Skeletal muscle satellite cell (primary cell): Measurements from ENCODE around the gene GINS3.
"Not testable (repeated sequence)": the region's sequence is repeated elsewhere in the genome, so short reads cannot be mapped to it uniquely, and the experiment has no call there.

Experiments
- H3K27me3 ChIP-seq: 2 replicates; pipeline ENCODE4 v1.7.0; 2013; ENCODE audit warnings: low read length; ENCODE audit not compliant: control insufficient read depth, insufficient read depth
- H3K36me3 ChIP-seq: 2 replicates; pipeline ENCODE4 v1.7.0; 2013; ENCODE audit warnings: mild to moderate bottlenecking, control low read depth, low read length; ENCODE audit not compliant: insufficient read depth
- H3K4me1 ChIP-seq: 2 replicates; pipeline ENCODE4 v1.7.0; 2013; ENCODE audit warnings: low read length; ENCODE audit not compliant: control insufficient read depth, insufficient read depth
- H3K4me2 ChIP-seq: 2 replicates; pipeline ENCODE4 v1.7.0; 2013; ENCODE audit warnings: mild to moderate bottlenecking, low read length
- H3K4me3 ChIP-seq: 2 replicates; pipeline ENCODE4 v1.7.0; 2013; ENCODE audit warnings: low read length
- H3K9ac ChIP-seq: 2 replicates; pipeline ENCODE4 v1.7.0; 2013; ENCODE audit warnings: mild to moderate bottlenecking, low read depth, low read length, moderate library complexity
- H3K9me3 ChIP-seq: replicated peaks from 2 replicates; pipeline ENCODE4 v1.7.0; 2013; ENCODE audit warnings: mild to moderate bottlenecking, control low read depth, low read length

GINS3 gene

GRCh38 chr16:58393138-58393504, 850 bp downstream of the GINS3 start:
- Histone ChIP-seq H3K4me1 (peaks cover 4% of the 10 kb centered on the region), H3K27me3 (peaks cover 5% of the 10 kb centered on the region), H3K9ac (peak overlapping the region; percentile 86), H3K4me3 (peak overlapping the region; percentile 83), H3K4me2 (peak overlapping the region; percentile 96), H3K9me3 (no peaks in the 10 kb centered on the region), H3K36me3 (no peaks in the 10 kb centered on the region)

DNA sequence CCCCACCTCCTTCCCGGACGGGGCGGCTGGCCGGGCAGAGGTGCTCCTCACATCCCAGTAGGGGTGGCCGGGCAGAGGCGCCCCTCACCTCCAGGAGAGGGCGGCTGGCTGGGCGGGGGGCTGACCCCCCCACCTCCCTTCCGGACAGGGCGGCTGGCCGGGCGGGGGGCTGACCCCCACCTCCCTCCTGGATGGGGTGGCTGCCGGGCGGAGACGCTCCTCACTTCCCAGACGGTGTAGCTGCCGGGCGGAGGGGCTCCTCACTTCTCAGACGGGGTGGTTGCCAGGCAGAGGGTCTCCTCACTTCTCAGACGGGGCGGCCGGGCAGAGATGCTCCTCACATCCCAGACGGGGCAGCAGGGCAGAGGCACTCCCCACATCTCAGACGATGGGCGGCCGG, 4.6 kb downstream of the GINS3 start:
- not testable (repeated sequence) for H3K27me3 ChIP-seq, H3K9me3 ChIP-seq, H3K36me3 ChIP-seq, H3K4me3 ChIP-seq, H3K9ac ChIP-seq, H3K4me2 ChIP-seq
- peaks cover 12% of the 10 kb centered on the region for H3K4me1 ChIP-seq

DNA sequence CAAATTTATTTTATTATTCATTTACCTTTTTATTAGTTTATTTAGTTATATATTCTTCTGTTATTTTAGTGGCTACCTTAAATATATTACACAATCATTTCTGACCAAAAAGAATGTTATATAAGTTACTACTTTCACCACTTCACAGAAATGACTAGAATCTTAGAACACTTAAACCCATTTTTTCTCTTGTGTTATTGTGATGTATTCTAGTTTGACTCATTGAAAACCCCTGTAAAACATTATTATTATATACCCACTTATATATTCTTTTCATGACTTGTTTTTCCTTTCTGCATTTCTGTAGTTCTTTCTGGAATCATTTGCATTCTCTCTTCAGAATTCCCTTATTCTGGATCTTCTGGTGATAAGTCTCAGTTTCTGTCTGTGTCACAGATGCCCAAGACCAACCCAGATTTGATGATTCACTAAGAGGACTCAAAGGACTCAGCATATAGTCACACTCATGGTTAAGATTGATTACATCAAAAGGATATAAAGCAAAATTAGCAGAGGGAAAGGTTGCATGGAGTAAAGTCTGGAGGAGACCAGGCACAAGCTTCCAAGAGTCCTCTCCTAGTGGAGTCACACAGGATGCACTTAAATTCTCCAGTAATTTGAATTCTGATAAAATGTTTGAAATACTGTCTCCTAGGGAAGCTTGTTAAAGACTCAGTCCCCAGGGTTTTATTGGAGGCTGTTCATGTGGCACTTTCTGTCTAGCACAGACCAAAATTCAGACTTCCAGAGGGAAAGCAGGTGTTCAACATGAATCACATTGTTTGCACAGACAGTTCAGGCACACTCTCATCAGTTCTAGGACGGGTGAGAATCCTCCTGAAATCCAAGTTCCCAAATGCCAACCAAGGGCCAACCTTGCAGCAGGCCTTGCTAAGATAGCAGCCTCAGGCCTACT, 7.7 kb downstream of the GINS3 start:
- H3K9me3 ChIP-seq: no peaks in the 10 kb centered on the region
- H3K4me2 ChIP-seq: no peak overlapping the region
- peaks cover 8% of the 10 kb centered on the region for H3K4me1 ChIP-seq
- H3K9ac ChIP-seq: no peak overlapping the region
- no peaks in the 10 kb centered on the region for H3K27me3 ChIP-seq
- no peaks in the 10 kb centered on the region for H3K36me3 ChIP-seq
- no peak overlapping the region for H3K4me3 ChIP-seq

DNA sequence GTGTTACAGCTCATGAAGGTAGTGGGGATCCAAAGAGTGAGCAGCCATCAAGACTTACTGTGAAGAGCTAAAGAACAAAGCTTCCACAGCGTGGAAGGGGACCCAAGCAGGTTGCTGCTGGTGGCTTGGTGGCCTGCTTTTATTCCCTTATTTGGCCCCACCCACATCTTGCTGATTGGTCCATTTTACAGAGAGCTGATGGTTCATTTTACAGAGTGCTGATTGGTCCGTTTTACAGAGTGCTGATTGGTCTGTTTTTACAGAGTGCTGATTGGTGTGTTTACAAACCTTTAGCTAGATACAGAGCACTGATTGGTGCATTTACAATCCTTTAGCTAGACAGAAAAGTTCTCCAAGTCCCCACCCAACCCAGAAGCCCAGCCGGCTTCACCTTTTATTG, 9.0 kb downstream of the GINS3 start:
- not testable (repeated sequence) for H3K27me3 ChIP-seq, H3K4me2 ChIP-seq, H3K9ac ChIP-seq, H3K36me3 ChIP-seq, H3K4me3 ChIP-seq, H3K4me1 ChIP-seq, H3K9me3 ChIP-seq

GRCh38 chr16:58402796-58403195, 10.5 kb downstream of the GINS3 start:
- Histone ChIP-seq H3K36me3 (no peaks in the 10 kb centered on the region), H3K9me3 (no peaks in the 10 kb centered on the region), H3K27me3 (no peaks in the 10 kb centered on the region), H3K4me3 (no peak overlapping the region), H3K4me1 (peaks cover 8% of the 10 kb centered on the region), H3K4me2 (no peak overlapping the region), H3K9ac (no peak overlapping the region)

DNA sequence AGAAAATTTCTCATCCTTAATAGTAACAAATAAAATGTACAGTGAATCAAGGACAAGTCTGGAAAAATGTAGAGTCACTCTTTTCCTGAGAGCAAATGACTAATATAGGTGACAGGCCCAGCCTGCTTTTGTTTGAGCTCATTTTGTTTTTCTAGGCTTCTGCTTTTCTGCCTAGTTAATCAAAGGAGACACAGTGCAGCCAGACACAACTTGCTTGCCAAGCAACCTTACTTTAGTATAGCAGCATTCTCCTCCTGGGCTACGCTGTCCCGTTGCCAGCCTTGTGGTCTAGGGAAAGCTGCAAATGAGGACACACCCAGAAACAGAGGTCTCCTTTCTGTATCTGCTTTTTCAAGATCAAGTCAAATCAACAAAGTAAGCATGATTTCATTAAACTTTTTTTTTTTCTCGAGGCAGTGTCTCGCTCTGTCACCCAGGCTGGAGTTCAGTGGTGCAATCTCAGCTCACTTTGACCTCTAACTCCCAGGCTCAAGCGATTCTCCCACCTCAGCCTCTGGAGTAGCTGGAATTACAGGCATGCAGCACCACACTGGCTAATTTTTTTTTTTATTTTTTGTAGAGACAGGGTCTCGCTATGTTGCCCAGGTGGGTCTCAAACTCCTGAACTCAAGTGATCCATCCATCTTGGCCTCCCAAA, 17.2 kb downstream of the GINS3 start:
- H3K36me3 ChIP-seq: no peaks in the 10 kb centered on the region
- peaks cover 15% of the 10 kb centered on the region for H3K4me1 ChIP-seq
- H3K4me3 ChIP-seq: no peak overlapping the region
- no peaks in the 10 kb centered on the region for H3K9me3 ChIP-seq
- no peak overlapping the region for H3K9ac ChIP-seq
- no peaks in the 10 kb centered on the region for H3K27me3 ChIP-seq
- H3K4me2 ChIP-seq: peak overlapping the region; percentile 0

- Histone ChIP-seq H3K4me3 (no peak overlapping the region), H3K9ac (no peak overlapping the region), H3K9me3 (no peaks in the 10 kb centered on the region), H3K27me3 (no peaks in the 10 kb centered on the region), H3K36me3 (no peaks in the 10 kb centered on the region), H3K4me2 (no peak overlapping the region), H3K4me1 (peaks cover 15% of the 10 kb centered on the region)
Measured at GRCh38 chr16:58411336-58411735, 19.1 kb downstream of the GINS3 start.

DNA sequence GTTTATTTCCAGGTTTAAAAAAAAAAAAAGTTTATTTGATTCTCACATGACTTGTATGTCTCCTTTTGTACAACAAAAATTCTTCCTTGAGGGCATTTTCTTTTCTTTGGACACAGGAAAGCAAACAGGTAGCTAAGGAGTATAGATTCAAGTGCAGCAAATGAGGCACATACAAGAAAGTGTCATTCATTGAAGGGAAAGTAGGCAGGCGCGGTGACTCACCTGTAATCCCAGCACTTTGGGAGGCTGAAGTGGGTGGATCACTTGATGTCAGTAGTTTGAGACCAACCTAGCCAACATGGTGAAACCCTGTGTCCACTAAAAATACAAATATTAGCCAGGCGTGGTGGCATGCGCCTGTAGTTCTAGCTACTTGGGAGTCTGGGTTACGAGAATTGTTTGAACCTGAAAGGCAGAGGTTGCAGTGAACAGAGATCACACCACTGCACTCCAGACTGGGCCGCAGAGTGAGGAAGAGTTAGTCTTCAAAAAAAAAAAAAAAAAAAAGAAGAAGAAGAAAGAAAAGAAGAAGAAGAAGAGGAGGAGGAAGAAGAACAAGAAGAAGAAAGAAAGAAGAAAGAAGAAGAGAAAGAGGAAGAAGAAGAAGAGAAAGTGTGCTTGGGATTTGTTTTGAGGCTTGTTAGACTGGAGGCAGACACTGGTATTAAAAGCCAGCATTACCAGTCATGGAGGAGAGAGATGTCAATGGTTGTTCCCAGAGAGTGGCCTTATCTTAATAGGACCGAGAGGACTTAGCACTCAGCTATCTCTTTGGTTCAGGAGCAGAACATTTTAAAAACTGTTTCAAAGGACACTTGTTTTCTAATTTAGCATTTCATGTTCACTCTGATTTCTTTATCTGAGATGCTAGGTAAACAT, 19.7 kb downstream of the GINS3 start:
- no peaks in the 10 kb centered on the region for H3K27me3 ChIP-seq
- H3K4me1 ChIP-seq: peaks cover 15% of the 10 kb centered on the region
- H3K9ac ChIP-seq: no peak overlapping the region
- H3K36me3 ChIP-seq: no peaks in the 10 kb centered on the region
- H3K4me3 ChIP-seq: no peak overlapping the region
- H3K9me3 ChIP-seq: no peaks in the 10 kb centered on the region
- H3K4me2 ChIP-seq: no peak overlapping the region

- peaks cover 15% of the 10 kb centered on the region for H3K4me1 ChIP-seq
- not testable (repeated sequence) for H3K9me3 ChIP-seq, H3K27me3 ChIP-seq, H3K4me3 ChIP-seq, H3K9ac ChIP-seq, H3K4me2 ChIP-seq, H3K36me3 ChIP-seq
Measured at GRCh38 chr16:58412615-58412970, 20.3 kb downstream of the GINS3 start.

DNA sequence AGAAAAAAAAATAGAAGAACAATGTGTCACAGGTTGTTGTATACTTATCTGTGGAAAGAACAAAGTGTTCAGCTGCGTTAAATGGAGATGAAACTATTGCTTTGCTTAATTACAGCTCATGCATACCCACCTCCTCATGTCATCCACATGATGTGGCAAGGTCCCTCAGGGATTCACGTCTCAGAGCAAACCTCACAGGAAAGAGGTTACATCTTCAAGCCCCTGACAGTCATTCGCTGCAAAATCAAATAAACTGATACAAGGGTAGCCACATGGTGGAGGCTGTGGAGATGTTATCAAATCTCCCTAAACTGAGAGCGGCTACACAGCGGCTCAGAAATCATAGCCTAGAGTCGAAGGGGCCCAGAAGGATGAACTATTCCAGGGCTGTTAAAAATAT, 21.1 kb downstream of the GINS3 start:
- Histone ChIP-seq H3K4me2 (no peak overlapping the region), H3K9me3 (no peaks in the 10 kb centered on the region), H3K9ac (no peak overlapping the region), H3K4me3 (no peak overlapping the region), H3K4me1 (peaks cover 18% of the 10 kb centered on the region), H3K36me3 (no peaks in the 10 kb centered on the region), H3K27me3 (no peaks in the 10 kb centered on the region)

- no peaks in the 10 kb centered on the region for H3K36me3 ChIP-seq
- H3K9me3 ChIP-seq: no peaks in the 10 kb centered on the region
- H3K27me3 ChIP-seq: no peaks in the 10 kb centered on the region
- H3K4me3 ChIP-seq: no peak overlapping the region
- H3K4me1 ChIP-seq: peaks cover 16% of the 10 kb centered on the region
- no peak overlapping the region for H3K4me2 ChIP-seq
- H3K9ac ChIP-seq: no peak overlapping the region
Measured at GRCh38 chr16:58415003-58415402, 22.7 kb downstream of the GINS3 start.
